CD4-positive, alpha-beta memory T cell (primary cell): ENCODE results near the gene STAT4. TPM values are rescaled to one million over a fixed set of nuclear protein-coding genes. Genes with fewer than 3 reads are reported as not detected.
A peak's percentile ranks its signal among the peaks of the same experiment; 100 is the strongest.

ENCODE experiments used
- CTCF ChIA-PET: fragments of 350-600 bp; sonication (Branson Sonifier 250); formaldehyde crosslinking; loops from one replicate; lab custom pipeline; 2021; ENCODE audit warnings: inconsistent platforms; ENCODE audit not compliant: partially characterized antibody; lab: Charles Lee
- POLR2A ChIA-PET: fragments of 350-600 bp; sonication (Branson Sonifier 250); formaldehyde crosslinking; loops from one replicate; lab custom pipeline; 2021; ENCODE audit not compliant: partially characterized antibody; lab: Charles Lee
- DNase-seq, 5 donors: peaks; one replicate each; pipeline versions ENCODE4 v3.0.0 to v3.0.0-alpha.2; 2020 to 2022; ENCODE audit warnings: mixed read lengths in 1 of 5
- H3K27ac ChIP-seq: one replicate; pipeline ENCODE4 v1.7.0; 2013; ENCODE audit warnings: low read depth, low read length
- H3K27me3 ChIP-seq: 2 replicates; pipeline ENCODE4 v1.7.0; 2013; ENCODE audit warnings: mild to moderate bottlenecking, low read length, moderate library complexity; ENCODE audit not compliant: insufficient read depth
- H3K36me3 ChIP-seq: 2 replicates; pipeline ENCODE4 v1.7.0; 2013; ENCODE audit warnings: mild to moderate bottlenecking, low read length, moderate library complexity; ENCODE audit not compliant: insufficient read depth
- H3K4me1 ChIP-seq: 2 replicates; pipeline ENCODE4 v1.7.0; 2013; ENCODE audit warnings: mild to moderate bottlenecking, low read length, moderate library complexity; ENCODE audit not compliant: insufficient read depth
- H3K4me3 ChIP-seq, 2 donors: one replicate each; pipeline ENCODE4 v1.7.0; 2013; ENCODE audit warnings: low read length in 2 of 2, mild to moderate bottlenecking in 1 of 2
- H3K9me3 ChIP-seq, 2 donors: one replicate each; pipeline ENCODE4 v1.7.0; 2013; ENCODE audit warnings: low read length in 2 of 2, control low read depth in 1 of 2; ENCODE audit not compliant: control insufficient read depth in 1 of 2
- H3K27ac Mint-ChIP-seq, 7 donors: one replicate each; pipeline ENCODE4 v1.8.0; 2020 to 2021; ENCODE audit warnings: mixed read lengths in 7 of 7, mild to moderate bottlenecking in 6 of 7, inconsistent platforms in 3 of 7, moderate library complexity in 3 of 7
- H3K27me3 Mint-ChIP-seq, 2 donors: one replicate each; pipeline ENCODE4 v1.8.0; 2020 to 2021; ENCODE audit warnings: mixed read lengths in 2 of 2
- H3K36me3 Mint-ChIP-seq, 2 donors: one replicate each; pipeline ENCODE4 v1.8.0; 2020 to 2021; ENCODE audit warnings: mixed read lengths in 2 of 2, inconsistent platforms in 1 of 2, mild to moderate bottlenecking in 1 of 2
- H3K4me1 Mint-ChIP-seq, 4 donors: one replicate each; pipeline ENCODE4 v1.8.0; 2020 to 2021; ENCODE audit warnings: mixed read lengths in 4 of 4, mild to moderate bottlenecking in 1 of 4
- H3K4me3 Mint-ChIP-seq, 8 donors: one replicate each; pipeline ENCODE4 v1.8.0; 2020 to 2021; ENCODE audit warnings: mixed read lengths in 8 of 8, mild to moderate bottlenecking in 7 of 8, moderate library complexity in 6 of 8, inconsistent platforms in 3 of 8
- H3K9me3 Mint-ChIP-seq, 8 donors: one replicate each; pipeline ENCODE4 v1.8.0; 2020 to 2021; ENCODE audit warnings: mixed read lengths in 8 of 8, mild to moderate bottlenecking in 5 of 8, inconsistent platforms in 3 of 8, moderate library complexity in 1 of 8
- intact Hi-C: fragments of 100-400 bp; cut with micrococcal nuclease; formaldehyde crosslinking; loops from one replicate; pipeline ENCODE4 v1.15.1; 2023
- polyA plus RNA-seq, 2 donors: library from polyadenylated mRNA; unstranded; fragments of 300-500 nt; fragmentation: Illumina TruSeq; gene quantifications; one replicate each; pipeline ENCODE4 v1.2.3, GENCODE V29; 2021
- total RNA-seq, 2 experiments: library from RNA; stranded (reverse); gene quantifications; one replicate each; pipeline ENCODE4 v1.2.3, GENCODE V29; 2021

The STAT4 gene
- total and polyA plus RNA-seq, 4 experiments from 2014 or later: 69.7 to 119 (median 95.3) TPM

GRCh38 chr2:191031256-191031655 lies 119.5 kb downstream of the STAT4 start:
- Mint-ChIP-seq H3K4me3 (peak overlapping the region in 1 of 8 donors; percentile 47), H3K9me3 (no peaks in the 10 kb centered on the region), H3K27me3 (no peaks in the 10 kb centered on the region), H3K36me3 (peaks cover 32 to 63% of the 10 kb centered on the region in 2 donors), H3K27ac (peak overlapping the region in 5 of 7 donors; percentile 38 to 65 (median 57)), H3K4me1 (peaks cover 21 to 37% (median 27%) of the 10 kb centered on the region in 4 donors)
- no peak overlapping the region for H3K4me3 ChIP-seq
- no peak overlapping the region for H3K27ac ChIP-seq
- peaks cover 34% of the 10 kb centered on the region for H3K4me1 ChIP-seq
- H3K36me3 ChIP-seq: peaks cover 36% of the 10 kb centered on the region
- intact Hi-C loops: no loop called here
- H3K27me3 ChIP-seq: no peaks in the 10 kb centered on the region
- DNase-seq: no peak
- no peaks in the 10 kb centered on the region for H3K9me3 ChIP-seq
- ChIA-PET POLR2A (interaction anchor here (9.9 kb wide), 1 partner anchor 19 kb away, joined by 155 read pairs; the partner anchor contains the start of gene STAT1), CTCF (interaction anchor here (0.8 to 1.0 kb wide), 2 partner anchors 11 to 181 kb away, joined by 3 to 5 read pairs; no protein-coding TSS in a partner anchor)

- Mint-ChIP-seq H3K27me3 (no peaks in the 10 kb centered on the region), H3K9me3 (no peaks in the 10 kb centered on the region), H3K27ac (peak overlapping the region; percentile 15 to 84 (median 44)), H3K4me1 (peaks cover 21 to 37% (median 30%) of the 10 kb centered on the region in 4 donors), H3K36me3 (peaks cover 31 to 58% of the 10 kb centered on the region in 2 donors), H3K4me3 (peak overlapping the region in 4 of 8 donors; percentile 1 to 47 (median 7))
- Histone ChIP-seq H3K4me3 (no peak overlapping the region), H3K36me3 (peaks cover 30% of the 10 kb centered on the region), H3K27me3 (no peaks in the 10 kb centered on the region), H3K27ac (peak overlapping the region; percentile 21), H3K4me1 (peaks cover 34% of the 10 kb centered on the region), H3K9me3 (no peaks in the 10 kb centered on the region)
- intact Hi-C loops: loop anchor here (1.0 kb wide), 5 partner anchors 10 to 249 kb away; no protein-coding TSS in a partner anchor
- peak; percentile 52 to 69 (median 56) for DNase-seq
- CTCF ChIA-PET: interaction anchor here (0.8 to 2.4 kb wide), 10 partner anchors 11 to 180 kb away, joined by 3 to 28 read pairs (median 8); partner anchors contain the start of gene STAT1
- POLR2A ChIA-PET: interaction anchor here (9.9 kb wide), 1 partner anchor 18 kb away, joined by 155 read pairs; the partner anchor contains the start of gene STAT1
These were observed 120.2 kb downstream of the STAT4 start for GRCh38 chr2:191030521-191031154.

GRCh38 chr2:191029280-191029950 lies 121.4 kb downstream of the STAT4 start:
- H3K27me3 ChIP-seq: no peaks in the 10 kb centered on the region
- H3K4me3 ChIP-seq: no peak overlapping the region
- peaks cover 42% of the 10 kb centered on the region for H3K4me1 ChIP-seq
- H3K4me1 Mint-ChIP-seq: peaks cover 26 to 47% (median 34%) of the 10 kb centered on the region in 4 donors
- no peaks in the 10 kb centered on the region for H3K9me3 Mint-ChIP-seq
- peak in 1 of 5 donors; percentile 26 for DNase-seq
- ChIA-PET POLR2A (interaction anchor here (0.6 to 9.9 kb wide), 6 partner anchors 8 to 151 kb away, joined by 3 to 155 read pairs (median 6); partner anchors contain the start of gene STAT1), CTCF (interaction anchor here (0.8 to 2.4 kb wide), 17 partner anchors 9 to 248 kb away, joined by 3 to 28 read pairs (median 8); partner anchors contain the start of gene STAT1)
- peak overlapping the region; percentile 29 for H3K27ac ChIP-seq
- no peaks in the 10 kb centered on the region for H3K27me3 Mint-ChIP-seq
- intact Hi-C loops: no loop called here
- H3K4me3 Mint-ChIP-seq: peak overlapping the region in 6 of 8 donors; percentile 13 to 75 (median 46)
- no peaks in the 10 kb centered on the region for H3K9me3 ChIP-seq
- H3K36me3 ChIP-seq: peaks cover 25% of the 10 kb centered on the region
- H3K27ac Mint-ChIP-seq: peak overlapping the region; percentile 11 to 82 (median 67)
- H3K36me3 Mint-ChIP-seq: peaks cover 26 to 47% of the 10 kb centered on the region in 2 donors

GRCh38 chr2:191026377-191026776 lies 124.4 kb downstream of the STAT4 start:
- Mint-ChIP-seq H3K27ac (peak overlapping the region in 5 of 7 donors; percentile 20 to 93 (median 38)), H3K4me1 (peaks cover 27 to 50% (median 34%) of the 10 kb centered on the region in 4 donors), H3K27me3 (no peaks in the 10 kb centered on the region), H3K4me3 (no peak overlapping the region), H3K36me3 (peaks cover 16 to 23% of the 10 kb centered on the region in 2 donors), H3K9me3 (no peaks in the 10 kb centered on the region)
- Histone ChIP-seq H3K27ac (no peak overlapping the region), H3K27me3 (no peaks in the 10 kb centered on the region), H3K9me3 (no peaks in the 10 kb centered on the region), H3K4me1 (peaks cover 73% of the 10 kb centered on the region), H3K36me3 (peaks cover 6% of the 10 kb centered on the region), H3K4me3 (no peak overlapping the region)
- no peak for DNase-seq
- CTCF ChIA-PET: no interaction called here
- POLR2A ChIA-PET: interaction anchor here (9.9 kb wide), 1 partner anchor 14 kb away, joined by 155 read pairs; the partner anchor contains the start of gene STAT1
- intact Hi-C loops: no loop called here

- Mint-ChIP-seq H3K4me1 (peaks cover 19 to 38% (median 25%) of the 10 kb centered on the region in 4 donors), H3K4me3 (peak overlapping the region in 3 of 8 donors; percentile 4 to 58 (median 26)), H3K27ac (peak overlapping the region in 5 of 7 donors; percentile 38 to 78 (median 47)), H3K9me3 (peaks cover 0 to 1% (median 0%) of the 10 kb centered on the region in 8 donors), H3K27me3 (no peaks in the 10 kb centered on the region), H3K36me3 (peaks cover 11 to 13% of the 10 kb centered on the region in 2 donors)
- POLR2A ChIA-PET: interaction anchor here (1.1 to 9.9 kb wide), 4 partner anchors 13 to 126 kb away, joined by 3 to 155 read pairs (median 5); partner anchors contain the start of genes STAT1 and STAT4
- no peaks in the 10 kb centered on the region for H3K9me3 ChIP-seq
- no peak overlapping the region for H3K27ac ChIP-seq
- intact Hi-C loops: no loop called here
- H3K36me3 ChIP-seq: no peaks in the 10 kb centered on the region
- CTCF ChIA-PET: interaction anchor here (1.0 to 2.5 kb wide), 3 partner anchors 11 to 29 kb away, joined by 3 to 8 read pairs (median 3); partner anchors contain the start of gene STAT1
- DNase-seq: no peak
- H3K27me3 ChIP-seq: no peaks in the 10 kb centered on the region
- H3K4me3 ChIP-seq: no peak overlapping the region
- H3K4me1 ChIP-seq: peaks cover 70% of the 10 kb centered on the region
These were observed 125.7 kb downstream of the STAT4 start for GRCh38 chr2:191025135-191025534.

GRCh38 chr2:191023235-191023679 lies 127.5 kb downstream of the STAT4 start:
- ChIA-PET CTCF (interaction anchor here (0.9 to 2.9 kb wide), 12 partner anchors 9 to 142 kb away, joined by 3 to 13 read pairs (median 6); partner anchors contain the start of genes GLS, STAT1 and STAT4), POLR2A (interaction anchor here (0.7 to 9.9 kb wide), 19 partner anchors 11 to 656 kb away, joined by 3 to 155 read pairs (median 5); partner anchors contain the start of genes GLS, STAT1 and STAT4)
- peaks cover 17 to 33% (median 23%) of the 10 kb centered on the region in 4 donors for H3K4me1 Mint-ChIP-seq

More at GRCh38 chr2:191023235-191023679, 127.5 kb downstream of the STAT4 start:
- H3K36me3 Mint-ChIP-seq: peaks cover 3 to 4% of the 10 kb centered on the region in 2 donors
- H3K4me3 Mint-ChIP-seq: no peak overlapping the region
- no peaks in the 10 kb centered on the region for H3K27me3 Mint-ChIP-seq
- DNase-seq: peak; percentile 48 to 61 (median 55)
- H3K27ac Mint-ChIP-seq: no peak overlapping the region
- Histone ChIP-seq H3K27ac (peak overlapping the region; percentile 86), H3K4me3 (peak overlapping the region; percentile 50 to 59), H3K4me1 (peaks cover 68% of the 10 kb centered on the region), H3K27me3 (no peaks in the 10 kb centered on the region), H3K9me3 (no peaks in the 10 kb centered on the region), H3K36me3 (no peaks in the 10 kb centered on the region)
- intact Hi-C loops: loop anchor here (1.0 to 5.0 kb wide), 3 partner anchors 10 to 36 kb away; no protein-coding TSS in a partner anchor
- H3K9me3 Mint-ChIP-seq: peaks cover 0 to 3% (median 0%) of the 10 kb centered on the region in 8 donors
